Body of pancreas (tissue), 4 donors: ENCODE results near the gene GNB2. TPM values are rescaled to one million over a fixed set of nuclear protein-coding genes. Genes with fewer than 3 reads are reported as not detected.
"Not testable (repeated sequence)": the region's sequence is repeated elsewhere in the genome, so short reads cannot be mapped to it uniquely, and the experiment has no call there.

Experiments used
- ATAC-seq: fragments of 150-250 bp; one replicate; pipeline ENCODE4 v1.9.1; 2016
- DNase-seq, 4 donors: peaks; one replicate each; pipeline ENCODE4 v3.0.0-alpha.2; 2019
- H3K27ac ChIP-seq, 4 donors: fragments of 200-600 bp; sonication (generic); 1 replicate in 3 of 4; 2 replicates in 1 of 4; pipeline versions ENCODE4 v1.5.1 to v1.6.1; 2016 to 2019; ENCODE audit warnings: mild to moderate bottlenecking in 1 of 4, mixed read lengths in 1 of 4, moderate library complexity in 1 of 4
- H3K27me3 ChIP-seq, 2 donors: fragments of 200-600 bp; sonication (generic); one replicate each; pipeline ENCODE4 v1.6.0; 2016; ENCODE audit warnings: mild to moderate bottlenecking in 1 of 2
- H3K36me3 ChIP-seq, 2 donors: fragments of 200-600 bp; sonication (generic); replicated peaks in 1 of 2; 2 replicates each; pipeline ENCODE4 v1.5.1; 2016; ENCODE audit warnings: low read depth in 2 of 2; ENCODE audit not compliant: insufficient read depth in 1 of 2
- H3K4me1 ChIP-seq: fragments of 200-600 bp; sonication (generic); one replicate; pipeline ENCODE4 v1.6.0; 2016
- H3K4me3 ChIP-seq, 2 donors: fragments of 200-600 bp; sonication (generic); 1 replicate in 1 of 2; 2 replicates in 1 of 2; pipeline ENCODE4 v1.5.1; 2016 to 2019
- H3K9me3 ChIP-seq, 3 donors: fragments of 200-600 bp; sonication (generic); 1 replicate in 2 of 3; 2 replicates in 1 of 3; pipeline ENCODE4 v1.5.1; 2016
- POLR2A ChIP-seq, 3 donors: fragments of 450-650 bp; IDR thresholded peaks; one replicate each; pipeline ENCODE4 v1.6.1; 2016; ENCODE audit warnings: antibody characterized with exemption in 3 of 3, mild to moderate bottlenecking in 2 of 3
- WGBS, 2 donors: methylation state at CpG; one replicate each; pipeline ENCODE4 v1.1.5; 2017; 5-methylcytosine and 5-hydroxymethylcytosine counted together
- intact Hi-C: fragments of 100-400 bp; cut with DNase I; formaldehyde crosslinking; loops from one replicate; pipeline ENCODE4 v1.15.1; 2023
- total RNA-seq, 2 donors: library from RNA; depleted of rRNA; stranded (reverse); fragments of >200 nt; gene quantifications; one replicate each; pipeline ENCODE4 v1.1.0, GENCODE V29; 2016
- TF ChIP-seq, protein P1 (sequence below), 7 experiments: fragments of 450-650 bp in 4 of 7; fragments of 200-600 bp in 3 of 7; sonication (generic) in 3 of 7; IDR thresholded peaks; one replicate each; pipeline ENCODE4 v1.5.1; 2016 to 2019; ENCODE audit warnings: antibody characterized with exemption in 7 of 7

Gene GNB2
- total RNA-seq, 2 donors from 2014 or later = 106 to 123 TPM

DNA sequence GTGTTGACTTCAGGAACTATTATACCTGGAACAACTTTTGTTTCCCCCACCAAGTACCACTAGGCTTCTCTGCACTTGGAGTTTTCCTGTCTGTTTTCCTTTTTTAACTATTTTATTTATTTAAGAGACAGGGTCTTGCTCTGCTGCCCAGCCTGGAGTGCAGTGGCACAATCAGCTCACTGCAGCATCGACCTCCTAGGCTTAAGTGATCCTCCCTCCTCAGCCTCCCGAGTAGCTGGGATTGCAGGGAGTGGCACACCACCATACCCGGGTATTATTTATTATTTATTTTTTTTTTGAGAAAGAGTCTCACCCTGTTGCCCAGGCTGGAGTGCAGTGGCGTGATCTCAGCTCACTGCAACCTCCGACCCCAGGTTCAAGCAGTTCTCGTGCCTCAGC is 22.6 kb downstream of the GNB2 start:
- intact Hi-C loops = no loop called here
- H3K27ac ChIP-seq = peak overlapping the region in 1 of 4 donors; percentile 2
- no peaks in the 10 kb centered on the region for H3K36me3 ChIP-seq

DNA sequence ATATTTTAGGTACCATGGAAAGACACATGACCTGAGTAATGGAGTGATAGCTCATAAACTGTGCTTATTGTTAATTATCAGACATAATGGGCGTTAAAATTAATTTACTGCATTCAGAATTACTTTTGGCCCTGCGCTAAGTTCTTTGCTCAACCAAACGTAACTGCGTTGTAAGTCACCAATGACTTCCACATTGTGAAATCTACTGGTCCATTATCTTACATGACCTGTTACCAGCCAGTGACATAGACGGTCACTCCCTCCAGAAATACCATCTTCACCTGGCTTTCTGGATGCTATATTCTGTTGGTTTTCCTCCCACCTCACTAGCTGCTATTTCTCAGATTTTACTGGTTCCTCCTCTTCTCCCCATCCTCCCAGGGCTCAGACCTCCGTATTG is 25.5 kb downstream of the GNB2 start:
- H3K27me3 ChIP-seq = no peaks in the 10 kb centered on the region
- H3K36me3 ChIP-seq = no peaks in the 10 kb centered on the region
- intact Hi-C loops = no loop called here
- H3K27ac ChIP-seq = no peak overlapping the region
- H3K4me1 ChIP-seq = peaks cover 5% of the 10 kb centered on the region
- ATAC-seq (no peak), DNase-seq (no peak)
- no peak overlapping the region for H3K4me3 ChIP-seq
- TF ChIP-seq POLR2A (IDR thresholded peaks at IDR 0.05) = no peak
- TF ChIP-seq, protein P1, sequence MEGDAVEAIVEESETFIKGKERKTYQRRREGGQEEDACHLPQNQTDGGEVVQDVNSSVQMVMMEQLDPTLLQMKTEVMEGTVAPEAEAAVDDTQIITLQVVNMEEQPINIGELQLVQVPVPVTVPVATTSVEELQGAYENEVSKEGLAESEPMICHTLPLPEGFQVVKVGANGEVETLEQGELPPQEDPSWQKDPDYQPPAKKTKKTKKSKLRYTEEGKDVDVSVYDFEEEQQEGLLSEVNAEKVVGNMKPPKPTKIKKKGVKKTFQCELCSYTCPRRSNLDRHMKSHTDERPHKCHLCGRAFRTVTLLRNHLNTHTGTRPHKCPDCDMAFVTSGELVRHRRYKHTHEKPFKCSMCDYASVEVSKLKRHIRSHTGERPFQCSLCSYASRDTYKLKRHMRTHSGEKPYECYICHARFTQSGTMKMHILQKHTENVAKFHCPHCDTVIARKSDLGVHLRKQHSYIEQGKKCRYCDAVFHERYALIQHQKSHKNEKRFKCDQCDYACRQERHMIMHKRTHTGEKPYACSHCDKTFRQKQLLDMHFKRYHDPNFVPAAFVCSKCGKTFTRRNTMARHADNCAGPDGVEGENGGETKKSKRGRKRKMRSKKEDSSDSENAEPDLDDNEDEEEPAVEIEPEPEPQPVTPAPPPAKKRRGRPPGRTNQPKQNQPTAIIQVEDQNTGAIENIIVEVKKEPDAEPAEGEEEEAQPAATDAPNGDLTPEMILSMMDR (IDR thresholded peaks at IDR 0.05) = no peak
- H3K9me3 ChIP-seq = no peaks in the 10 kb centered on the region
- 57 to 62% methylated on average over 5 to 6 of the region's 6 CpGs for WGBS, 2 donors

More for the DNA sequence above, 22.6 kb downstream of the GNB2 start:
- 65 to 83% methylated on average over 5 to 6 of the region's 6 CpGs for WGBS, 2 donors
- Histone ChIP-seq H3K27me3 (no peaks in the 10 kb centered on the region), H3K9me3 (no peaks in the 10 kb centered on the region), H3K4me1 (peaks cover 27% of the 10 kb centered on the region), H3K4me3 (no peak overlapping the region)
- no peak for DNase-seq
- ATAC-seq = no peak
- TF ChIP-seq, protein P1 (IDR thresholded peaks at IDR 0.05) = no peak
- TF ChIP-seq POLR2A (IDR thresholded peaks at IDR 0.05) = no peak

DNA sequence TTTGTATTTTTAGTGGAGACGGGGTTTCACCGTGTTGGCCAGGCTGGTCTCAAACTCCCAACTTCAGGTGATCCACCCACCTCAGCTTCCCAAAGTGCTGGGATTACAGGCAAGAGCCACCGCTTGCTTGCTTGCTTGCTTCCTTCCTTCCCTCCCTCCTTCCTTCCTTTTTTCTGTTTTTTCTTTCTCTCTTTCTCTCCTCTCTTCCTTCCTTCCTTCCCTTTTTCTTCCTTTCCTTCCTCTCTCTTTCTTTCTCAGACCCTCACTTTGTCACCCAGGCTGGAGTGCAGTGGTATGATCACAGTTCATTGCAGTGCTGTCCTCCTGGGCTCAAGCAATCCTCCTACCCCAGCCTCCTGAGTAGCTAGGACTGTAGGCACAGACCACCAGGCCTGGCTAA is 27.5 kb downstream of the GNB2 start:
- 65 to 66% methylated on average over 3 of the region's 3 CpGs for WGBS, 2 donors
- not testable (repeated sequence) for H3K9me3 ChIP-seq, H3K27ac ChIP-seq

DNA sequence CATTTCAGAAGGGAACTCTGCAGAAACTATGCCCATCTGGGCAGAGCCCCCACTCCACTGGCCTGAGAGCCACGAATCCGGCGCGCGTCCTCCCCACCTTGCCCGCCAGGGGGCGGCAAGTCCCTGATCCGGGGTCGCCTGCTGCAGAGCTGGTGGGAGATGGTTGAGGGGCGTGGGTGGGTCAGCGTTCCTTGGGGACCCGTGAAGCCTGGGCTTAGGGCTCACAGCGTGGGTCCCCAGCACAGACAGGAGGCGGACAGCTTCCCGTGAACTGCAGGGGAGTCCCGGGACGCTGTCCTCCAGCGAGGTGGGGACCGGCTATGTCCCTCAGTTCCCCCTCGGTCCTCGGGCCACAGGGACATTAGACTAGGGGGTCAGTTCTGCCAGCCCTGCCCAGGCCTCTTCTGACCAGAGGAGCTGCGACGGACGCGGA is 31.8 kb downstream of the GNB2 start:
- TF ChIP-seq, protein P1 (IDR thresholded peaks at IDR 0.05) = peak; percentile 83 to 93 (median 88)
- TF ChIP-seq POLR2A (IDR thresholded peaks at IDR 0.05) = no peak
- WGBS, 2 donors = 0% methylated on average over 9 to 22 of the region's 25 CpGs
- Histone ChIP-seq H3K27ac (peak overlapping the region; percentile 81 to 91 (median 86)), H3K4me3 (peak overlapping the region; percentile 54 to 96), H3K9me3 (no peaks in the 10 kb centered on the region), H3K36me3 (no peaks in the 10 kb centered on the region), H3K27me3 (no peaks in the 10 kb centered on the region), H3K4me1 (peaks cover 23% of the 10 kb centered on the region)
- ATAC-seq (peak; percentile 65), DNase-seq (peak; percentile 73 to 84 (median 78))
- intact Hi-C loops = no loop called here

More for the DNA sequence above, 27.5 kb downstream of the GNB2 start:
- not testable (repeated sequence) for H3K36me3 ChIP-seq, H3K4me3 ChIP-seq, H3K4me1 ChIP-seq, H3K27me3 ChIP-seq, ATAC-seq, DNase-seq
- intact Hi-C loops = loop anchor here (5.0 kb wide), 1 partner anchor 151 kb away; the partner anchor contains the start of gene SLC12A9

DNA sequence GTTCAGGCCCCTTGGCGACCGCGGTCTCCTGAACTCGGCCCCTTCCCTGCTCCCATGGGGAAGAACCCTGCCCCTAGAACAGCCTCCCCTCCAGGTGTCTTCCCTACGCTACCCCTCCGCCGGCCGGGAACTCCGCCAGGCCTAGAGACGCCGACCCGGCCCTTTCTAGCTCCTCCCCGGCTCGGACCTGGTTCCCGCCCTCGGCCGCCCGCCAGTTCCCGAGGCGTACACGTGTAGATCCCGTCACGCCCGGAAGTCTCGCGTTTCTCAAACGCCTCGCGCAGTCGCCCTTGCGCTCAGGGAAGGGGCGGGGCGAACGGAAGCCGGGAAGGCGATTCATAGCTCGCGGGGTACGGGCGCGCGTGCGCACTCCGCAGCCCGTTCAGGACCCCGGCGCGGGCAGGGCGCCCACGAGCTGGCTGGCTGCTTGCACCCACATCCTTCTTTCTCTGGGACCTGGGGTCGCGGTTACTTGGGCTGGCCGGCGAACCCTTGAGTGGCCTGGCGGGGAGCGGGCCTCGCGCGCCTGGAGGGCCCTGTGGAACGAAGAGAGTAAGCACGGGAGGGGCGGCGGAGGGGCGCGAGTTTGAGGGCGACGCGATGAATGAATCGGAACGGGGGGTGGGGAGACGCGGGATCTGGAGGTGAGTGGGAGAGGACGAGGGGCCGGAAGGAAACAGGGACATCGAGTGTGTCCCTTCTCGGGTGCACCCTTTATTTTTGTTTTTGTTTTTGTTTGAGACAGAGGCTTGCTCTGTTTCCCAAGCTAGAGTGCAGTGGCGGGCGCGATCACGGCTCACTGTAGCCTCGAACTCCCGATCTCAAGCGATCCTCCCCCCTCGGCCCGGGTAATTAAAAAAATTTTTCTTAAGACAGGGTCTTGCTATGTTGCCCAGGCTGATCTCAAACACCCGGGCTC is 32.5 kb downstream of the GNB2 start, which contains the start of gene POP7:
TSS of gene POP7 (plus strand) at position 369 of the 919 bp plus-strand sequence. CDS start 710 bp downstream, outside the sequence.
- peaks cover 23% of the 10 kb centered on the region for H3K4me1 ChIP-seq
- DNase-seq = peak; percentile 99 to 100 (median 100)
- peak within 1 kb of the TSS; percentile 81 to 91 (median 86) for H3K27ac ChIP-seq
- peak; percentile 97 for ATAC-seq
- H3K36me3 ChIP-seq = no peaks in the 10 kb centered on the region
- intact Hi-C loops = no loop called here
- H3K27me3 ChIP-seq = no peaks in the 10 kb centered on the region
- TF ChIP-seq POLR2A (IDR thresholded peaks at IDR 0.05) = peak; percentile 40 to 72 (median 66)
- TF ChIP-seq, protein P1 (IDR thresholded peaks at IDR 0.05) = peak in 1 of 7 experiments; percentile 15
- H3K4me3 ChIP-seq = peak within 1 kb of the TSS; percentile 72 to 96
- 1% methylated on average over 15 to 86 of the region's 86 CpGs for WGBS, 2 donors
- H3K9me3 ChIP-seq = no peaks in the 10 kb centered on the region
